HG03280 (cell line): Measurements from ENCODE around the gene ROR2.
"Not testable (repeated sequence)": the region's sequence is repeated elsewhere in the genome, so short reads cannot be mapped to it uniquely, and the experiment has no call there.

Experiments used
- ATAC-seq: cut with Tn5 transposase; IDR thresholded peaks from one replicate; pipeline ENCODE4 v1.9.1; 2021; ENCODE audit warnings: mild to moderate bottlenecking, moderate library complexity; ENCODE audit not compliant: unreplicated experiment

ROR2 gene

DNA sequence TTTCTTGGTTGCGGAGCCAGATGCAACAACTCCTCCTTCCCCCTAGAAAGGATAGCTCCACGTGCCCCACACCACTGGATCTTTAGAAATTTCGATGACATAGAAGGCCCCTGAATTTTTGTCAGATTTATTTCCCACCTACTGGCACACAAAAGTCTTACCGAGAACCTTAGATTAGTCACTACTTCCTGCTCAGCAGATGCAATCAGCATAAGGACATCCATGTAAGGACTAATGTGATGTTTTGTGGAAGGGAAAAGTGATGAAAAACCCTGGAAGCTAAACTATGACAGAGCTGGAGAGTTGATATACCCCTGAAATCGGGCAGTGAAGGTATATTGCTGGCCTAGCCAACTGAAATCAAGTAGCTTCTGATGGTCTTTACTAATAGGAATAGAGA is 400.9 kb downstream of the ROR2 start:
- ATAC-seq, result no peak

GRCh38 chr9:91547081-91547480 is 402.9 kb downstream of the ROR2 start:
- ATAC-seq, result no peak

GRCh38 chr9:91546574-91546973 is 403.5 kb downstream of the ROR2 start:
- no peak for ATAC-seq

DNA sequence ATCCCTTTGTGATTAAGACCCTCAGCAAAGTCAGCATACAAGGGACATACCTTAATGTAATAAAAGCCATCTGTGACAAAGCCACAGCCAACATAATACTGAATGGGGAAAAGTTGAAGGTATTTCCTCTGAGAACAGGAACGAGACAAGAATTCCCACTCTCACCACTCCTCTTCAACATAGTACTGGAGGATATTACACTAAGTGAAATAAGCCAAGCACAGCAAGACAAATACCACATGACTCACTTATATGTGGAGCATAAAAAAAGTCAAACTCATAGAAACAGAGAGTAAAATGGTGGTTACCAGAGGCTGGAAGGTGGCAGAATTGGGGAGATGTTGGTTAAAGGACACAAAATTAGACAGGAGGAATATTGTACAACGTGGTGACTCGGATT is 408.3 kb downstream of the ROR2 start:
- no peak for ATAC-seq

GRCh38 chr9:91540506-91540905 is 409.5 kb downstream of the ROR2 start:
- not testable (repeated sequence) for ATAC-seq

GRCh38 chr9:91536211-91536691 is 413.8 kb downstream of the ROR2 start:
- ATAC-seq, result no peak

GRCh38 chr9:91534374-91534773 is 415.7 kb downstream of the ROR2 start:
- no peak for ATAC-seq

DNA sequence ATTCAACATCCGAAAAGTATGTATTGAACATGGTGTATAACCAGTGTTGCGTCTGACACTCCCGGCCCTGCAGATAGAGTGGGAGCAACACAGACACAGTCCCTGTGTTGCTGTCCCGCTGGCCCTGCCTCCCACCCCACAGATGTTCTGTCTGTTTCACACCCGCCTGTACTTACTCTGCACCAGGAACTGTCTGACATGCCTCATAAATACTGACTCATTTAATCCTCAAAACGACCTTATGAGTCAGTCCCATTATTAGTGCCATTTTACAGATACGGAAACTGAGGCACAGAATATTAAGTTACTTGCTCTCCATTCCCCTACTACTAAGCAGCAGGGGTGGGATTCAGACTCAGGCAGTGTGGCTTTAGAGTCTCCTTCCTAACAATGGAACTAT is 416.6 kb downstream of the ROR2 start:
- no peak for ATAC-seq

GRCh38 chr9:91532325-91532724 is 417.7 kb downstream of the ROR2 start:
- no peak for ATAC-seq

- no peak for ATAC-seq
Observed at GRCh38 chr9:91530829-91531228, 419.2 kb downstream of the ROR2 start.

- no peak for ATAC-seq
Observed at GRCh38 chr9:91522481-91522880, 427.5 kb downstream of the ROR2 start.

- no peak for ATAC-seq
Observed at GRCh38 chr9:91519520-91520277, 430.3 kb downstream of the ROR2 start.

- ATAC-seq, result no peak
Observed at GRCh38 chr9:91518462-91518861, 431.6 kb downstream of the ROR2 start.

DNA sequence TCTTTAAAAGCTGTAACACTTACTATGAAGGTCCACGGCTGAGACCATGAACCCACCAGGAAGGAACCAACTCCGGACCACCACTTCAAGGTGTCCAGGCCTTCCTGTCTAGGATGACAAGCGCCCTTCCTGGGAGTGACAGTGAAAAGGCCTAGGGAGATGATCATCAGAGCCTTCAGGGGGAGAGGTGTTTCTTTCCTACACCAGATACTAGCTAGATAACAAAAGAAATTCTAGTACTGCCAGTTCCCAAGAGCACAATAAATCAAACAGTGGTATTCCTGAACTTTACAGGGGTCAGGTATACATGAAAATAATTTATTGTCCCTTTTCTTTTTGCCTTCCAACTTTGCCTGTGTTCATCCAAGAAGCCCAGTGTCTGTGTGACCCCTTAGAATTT is 432.2 kb downstream of the ROR2 start:
- no peak for ATAC-seq

GRCh38 chr9:91517332-91517731 is 432.7 kb downstream of the ROR2 start:
- ATAC-seq, result not testable (repeated sequence)

DNA sequence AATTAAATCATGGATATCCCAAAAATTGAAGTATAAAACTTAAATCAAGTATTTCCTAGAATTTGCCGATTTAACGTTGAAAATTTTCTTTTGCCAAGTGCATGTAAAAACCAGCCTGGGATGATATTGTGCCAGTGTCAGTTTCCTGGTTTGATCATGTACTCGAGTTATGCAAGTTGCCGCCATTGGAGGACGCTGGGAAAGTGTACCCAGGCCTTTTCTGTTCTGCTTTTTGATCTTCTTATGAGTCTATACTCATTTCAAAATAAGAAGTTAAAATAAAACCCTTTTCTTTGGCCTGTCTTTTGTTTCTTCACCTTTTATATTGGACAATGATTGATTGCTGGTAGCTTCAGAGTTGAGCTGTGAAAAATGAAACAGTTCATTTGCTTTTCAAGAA is 433.3 kb downstream of the ROR2 start:
- ATAC-seq, result no peak

- ATAC-seq, result no peak
Observed at GRCh38 chr9:91516081-91516480, 433.9 kb downstream of the ROR2 start.

DNA sequence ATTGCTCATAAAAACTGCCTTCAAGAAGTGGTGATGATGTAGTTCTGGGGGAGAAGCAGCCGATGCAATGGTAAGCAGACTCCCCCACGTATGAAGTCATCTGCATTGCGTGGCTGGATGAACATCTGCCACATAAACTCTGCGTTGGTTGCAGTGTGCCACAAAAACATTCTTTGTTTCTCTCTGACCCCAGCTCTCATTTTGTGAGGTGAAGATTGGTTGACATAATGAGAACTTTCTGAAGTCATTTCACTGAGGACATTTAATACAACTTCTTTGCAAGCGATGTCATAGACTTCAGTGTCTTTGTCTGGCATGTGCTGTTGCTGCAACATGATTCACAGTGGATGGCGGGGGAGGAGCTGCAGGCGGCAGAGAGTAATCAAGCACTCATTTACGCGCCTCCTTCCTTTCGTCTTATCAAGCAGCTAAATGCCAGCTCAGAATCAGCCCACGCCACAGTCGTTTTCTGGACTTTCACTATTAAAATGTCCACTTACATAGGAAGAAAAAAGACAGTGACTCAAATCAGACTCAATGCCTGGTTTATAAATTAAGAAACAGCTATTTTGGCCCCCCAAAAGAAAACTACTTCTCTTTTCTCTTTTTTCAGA is 434.8 kb downstream of the ROR2 start:
- no peak for ATAC-seq
